HEK293T (cell line): Measurements from ENCODE around the gene DCAF15.

Source experiments
- CTCF ChIA-PET: fragments of 350-600 bp; formaldehyde crosslinking; extraction: SDS; loops from one replicate; lab custom pipeline; 2021; ENCODE audit warnings: antibody characterized with exemption, inconsistent platforms; lab: Yijun Ruan, JAX
- POLR2A ChIA-PET: fragments of 350-600 bp; formaldehyde crosslinking; extraction: SDS; loops from one replicate; lab custom pipeline; 2020; ENCODE audit warnings: antibody characterized with exemption, inconsistent platforms; lab: Yijun Ruan, JAX
- DNase-seq: peaks from one replicate; pipeline ENCODE4 v3.0.0; 2012; ENCODE audit warnings: mixed read lengths; ENCODE audit errors: extremely low spot score
- ARNT ChIP-seq: fragments of 450-650 bp; IDR thresholded peaks from 2 replicates; pipeline ENCODE4 v1.6.1; 2017; ENCODE audit warnings: mild to moderate bottlenecking
- BHLHE40 ChIP-seq: fragments of 450-650 bp; IDR thresholded peaks from 2 replicates; pipeline ENCODE4 v1.6.1; 2016; ENCODE audit warnings: mild to moderate bottlenecking, moderate library complexity, borderline replicate concordance
- CTBP1 ChIP-seq: fragments of 450-650 bp; IDR thresholded peaks from 2 replicates; pipeline ENCODE4 v1.6.1; 2016; ENCODE audit warnings: borderline replicate concordance
- ELF4 ChIP-seq: fragments of 450-650 bp; IDR thresholded peaks from 2 replicates; pipeline ENCODE4 v1.6.1; 2017; ENCODE audit warnings: antibody characterized with exemption
- FOXA1 ChIP-seq: fragments of 450-650 bp; IDR thresholded peaks from 2 replicates; pipeline ENCODE4 v1.6.1; 2016; ENCODE audit warnings: mild to moderate bottlenecking
- FOXK2 ChIP-seq: fragments of 450-650 bp; IDR thresholded peaks from 2 replicates; pipeline ENCODE4 v1.6.1; 2016; ENCODE audit warnings: mild to moderate bottlenecking
- FOXM1 ChIP-seq: fragments of 450-650 bp; IDR thresholded peaks from 2 replicates; pipeline ENCODE4 v1.6.1; 2017; ENCODE audit warnings: mild to moderate bottlenecking, borderline replicate concordance
- HDGF ChIP-seq: fragments of 450-650 bp; IDR thresholded peaks from 2 replicates; pipeline ENCODE4 v1.6.1; 2017; ENCODE audit warnings: antibody characterized with exemption, borderline replicate concordance
- L3MBTL2 ChIP-seq: fragments of 450-650 bp; conservative IDR thresholded peaks from 2 replicates; pipeline ENCODE4 v1.6.1; 2016; ENCODE audit warnings: mild to moderate bottlenecking
- LEF1 ChIP-seq: fragments of 450-650 bp; IDR thresholded peaks from 2 replicates; pipeline ENCODE4 v1.6.1; 2017; ENCODE audit warnings: mild to moderate bottlenecking, borderline replicate concordance
- NFRKB ChIP-seq: fragments of 450-650 bp; IDR thresholded peaks from 2 replicates; pipeline ENCODE4 v1.6.1; 2016; ENCODE audit warnings: mild to moderate bottlenecking, moderate library complexity
- PKNOX1 ChIP-seq: fragments of 450-650 bp; IDR thresholded peaks from 2 replicates; pipeline ENCODE4 v1.6.1; 2016
- SP1 ChIP-seq: fragments of 450-650 bp; IDR thresholded peaks from 2 replicates; pipeline ENCODE4 v1.6.1; 2017
- SUZ12 ChIP-seq: fragments of 450-650 bp; IDR thresholded peaks from 2 replicates; pipeline ENCODE4 v1.6.1; 2016; ENCODE audit warnings: mild to moderate bottlenecking
- TARDBP ChIP-seq: fragments of 450-650 bp; IDR thresholded peaks from 2 replicates; pipeline ENCODE4 v1.6.1; 2016
- ZNF384 ChIP-seq: fragments of 450-650 bp; IDR thresholded peaks from 2 replicates; pipeline ENCODE4 v1.6.1; 2016

DCAF15 gene

GRCh38 chr19:13957051-13957450 is 4.7 kb downstream of the DCAF15 start:
- DNase-seq: no peak
- no peak for TF ChIP-seq L3MBTL2
- no peak for TF ChIP-seq ELF4
- TF ChIP-seq CTBP1: no peak
- TF ChIP-seq BHLHE40: no peak
- TF ChIP-seq HDGF: no peak
- TF ChIP-seq ZNF384: no peak
- no peak for TF ChIP-seq SP1
- TF ChIP-seq NFRKB: no peak
- TF ChIP-seq FOXM1: no peak
- no peak for TF ChIP-seq FOXK2
- TF ChIP-seq FOXA1: no peak
- TF ChIP-seq ARNT: no peak
- TF ChIP-seq LEF1: no peak
- TF ChIP-seq PKNOX1: no peak
- no peak for TF ChIP-seq SUZ12
- no peak for TF ChIP-seq TARDBP
- ChIA-PET POLR2A (no interaction called here), CTCF (no interaction called here)

GRCh38 chr19:13958043-13958442 is 5.7 kb downstream of the DCAF15 start:
- no peak for TF ChIP-seq FOXA1
- TF ChIP-seq NFRKB: no peak
- TF ChIP-seq SUZ12: no peak
- TF ChIP-seq FOXM1: no peak
- no peak for TF ChIP-seq FOXK2
- no peak for TF ChIP-seq TARDBP
- TF ChIP-seq LEF1: no peak
- TF ChIP-seq ARNT: no peak
- no peak for TF ChIP-seq HDGF
- TF ChIP-seq CTBP1: no peak
- DNase-seq: no peak
- ChIA-PET CTCF (interaction anchor here (0.7 kb wide), 1 partner anchor 24 kb away, joined by 3 read pairs; no protein-coding TSS in a partner anchor), POLR2A (no interaction called here)

GRCh38 chr19:13959141-13959961 is 7.0 kb downstream of the DCAF15 start:
- TF ChIP-seq L3MBTL2 (no peak), ELF4 (no peak), PKNOX1 (no peak), NFRKB (no peak), BHLHE40 (no peak), HDGF (no peak), SP1 (no peak)
- ChIA-PET POLR2A (no interaction called here), CTCF (no interaction called here)
- no peak for DNase-seq

- TF ChIP-seq NFRKB (no peak), CTBP1 (no peak), TARDBP (no peak), HDGF (no peak), ZNF384 (no peak), FOXA1 (no peak), ELF4 (no peak), SUZ12 (no peak), ARNT (no peak), L3MBTL2 (no peak), LEF1 (no peak), PKNOX1 (no peak), BHLHE40 (no peak)
- ChIA-PET CTCF (no interaction called here), POLR2A (no interaction called here)
- DNase-seq: peak; percentile 40
These were observed 7.9 kb downstream of the DCAF15 start for GRCh38 chr19:13959962-13960862.

GRCh38 chr19:13960863-13961784 is 8.8 kb downstream of the DCAF15 start:
- DNase-seq: no peak
- TF ChIP-seq LEF1: no peak
- TF ChIP-seq ZNF384: no peak
- TF ChIP-seq SUZ12: no peak
- TF ChIP-seq PKNOX1: no peak
- no peak for TF ChIP-seq ARNT
- no peak for TF ChIP-seq CTBP1
- no peak for TF ChIP-seq SP1
- no peak for TF ChIP-seq HDGF
- no peak for TF ChIP-seq ELF4
- ChIA-PET POLR2A (no interaction called here), CTCF (no interaction called here)
